Sciatic nerve (tissue), 2 donors: ENCODE measurements around the gene IL5RA. TPM values are rescaled to one million over a fixed set of nuclear protein-coding genes. Genes with fewer than 3 reads are reported as not detected.

ENCODE experiments used
- ATAC-seq: fragments of 200-7000 bp; cut with Tn5 transposase; one replicate; pipeline ENCODE4 v1.9.1; 2020; ENCODE audit warnings: mild to moderate bottlenecking, moderate library complexity
- DNase-seq: peaks from one replicate; pipeline ENCODE4 v3.0.0-alpha.2; 2020; ENCODE audit warnings: low spot score
- intact Hi-C: fragments of 100-400 bp; cut with DNase I; formaldehyde crosslinking; loops from one replicate; pipeline ENCODE4 v1.14.2; 2022
- total RNA-seq: library from RNA; stranded (reverse); fragmentation: NEBNext Ultra II Directional; extraction: Animal tissue kit (Norgen Biotek cat#: 25700); gene quantifications from one replicate; pipeline ENCODE4 v1.2.1, GENCODE V29; 2021
- donor health status: DM: no; HTN: no; CAD: no.
- donor health status: DM: no; HTN: no; CAD: no.

IL5RA gene
- total RNA-seq, 1 donor from 2014 or later, result 0.49 TPM

GRCh38 chr3:3109407-3110298, 521 bp downstream of the IL5RA start:
- no peak for DNase-seq
- no peak for ATAC-seq
- intact Hi-C loops, result no loop called here

DNA sequence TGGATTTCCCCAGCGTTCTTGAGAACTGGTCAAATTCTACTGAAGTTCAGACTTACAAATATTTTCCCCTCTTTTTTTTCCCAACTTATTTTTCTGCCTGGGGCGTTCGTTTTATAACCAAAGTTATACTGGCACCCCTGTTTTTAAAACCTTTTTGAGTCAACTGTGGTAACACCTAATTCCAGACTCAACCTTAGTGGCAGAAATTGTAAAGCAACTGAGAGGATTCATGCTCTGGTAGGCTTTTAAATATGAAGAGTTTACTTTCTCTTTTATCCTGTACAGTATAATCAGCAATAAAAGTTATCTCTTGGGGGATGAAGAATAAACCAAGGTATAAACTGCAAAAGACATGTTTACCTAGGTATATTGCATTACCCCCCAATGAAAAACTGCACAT, 2.3 kb downstream of the IL5RA start:
- DNase-seq (no peak), ATAC-seq (no peak)
- intact Hi-C loops, result no loop called here

DNA sequence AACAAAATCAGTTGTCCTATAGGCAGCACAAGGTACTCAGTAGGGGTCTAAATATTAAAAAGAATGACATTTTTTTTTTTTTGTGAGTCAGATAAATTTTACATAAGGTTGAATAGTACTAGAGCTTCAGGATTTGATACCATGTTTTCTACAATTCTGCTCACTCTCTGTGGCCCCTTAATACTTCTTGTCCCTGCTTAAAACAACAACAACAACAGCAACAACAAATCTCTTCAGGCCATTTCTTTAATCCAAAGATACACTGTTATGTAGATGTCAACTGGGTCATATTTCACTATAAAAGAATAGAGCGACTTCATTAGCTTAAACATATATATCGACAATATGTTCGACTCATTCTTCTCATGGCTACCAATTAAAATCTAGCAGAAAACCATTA, 3.0 kb downstream of the IL5RA start:
- no peak for DNase-seq
- intact Hi-C loops, result no loop called here
- no peak for ATAC-seq

DNA sequence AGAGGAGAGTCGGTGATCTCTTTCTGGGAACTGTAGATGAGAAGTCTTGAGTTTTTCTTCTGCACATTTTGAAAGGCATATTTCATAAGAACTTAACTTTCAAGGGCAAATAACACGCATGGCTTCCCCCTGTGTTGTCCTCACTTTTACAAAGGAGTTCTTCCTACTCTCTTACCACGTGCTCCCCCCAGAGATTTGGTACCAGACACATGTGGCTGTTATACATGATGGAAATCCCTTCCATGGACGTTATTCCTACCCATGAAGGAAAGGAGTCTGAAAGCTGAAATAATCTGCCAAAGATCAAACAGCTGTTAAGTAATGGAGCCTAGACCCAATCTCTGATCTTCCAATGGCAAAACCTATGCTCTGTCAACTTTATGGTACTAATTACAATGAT, 4.4 kb downstream of the IL5RA start:
- ATAC-seq, result no peak
- no peak for DNase-seq
- intact Hi-C loops, result no loop called here

DNA sequence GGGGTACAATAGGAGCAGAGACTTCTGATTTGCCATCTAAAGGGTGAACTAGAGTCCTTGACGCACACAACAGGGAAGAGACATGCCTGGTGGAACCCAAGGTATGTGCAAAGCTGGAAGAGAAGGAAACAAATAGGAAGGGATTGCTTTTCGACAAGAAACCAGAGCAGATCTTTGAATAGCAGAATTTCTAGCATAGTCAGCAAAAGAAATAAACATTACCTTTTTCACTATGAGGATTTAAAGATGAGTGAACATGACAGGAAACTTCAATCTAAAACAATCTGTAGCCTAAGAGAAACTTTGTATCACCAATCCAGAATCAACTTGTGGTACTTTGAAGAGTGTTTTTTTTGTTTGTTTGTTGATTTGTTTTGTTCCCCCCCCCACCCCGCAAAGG, 4.9 kb downstream of the IL5RA start:
- no peak for DNase-seq
- ATAC-seq, result no peak
- intact Hi-C loops, result no loop called here

- no peak for ATAC-seq
- intact Hi-C loops, result no loop called here
- DNase-seq, result no peak
Observed at GRCh38 chr3:3102751-3103150, 7.4 kb downstream of the IL5RA start.

GRCh38 chr3:3101660-3102458, 8.3 kb downstream of the IL5RA start:
- DNase-seq, result no peak
- intact Hi-C loops, result no loop called here
- ATAC-seq, result no peak

DNA sequence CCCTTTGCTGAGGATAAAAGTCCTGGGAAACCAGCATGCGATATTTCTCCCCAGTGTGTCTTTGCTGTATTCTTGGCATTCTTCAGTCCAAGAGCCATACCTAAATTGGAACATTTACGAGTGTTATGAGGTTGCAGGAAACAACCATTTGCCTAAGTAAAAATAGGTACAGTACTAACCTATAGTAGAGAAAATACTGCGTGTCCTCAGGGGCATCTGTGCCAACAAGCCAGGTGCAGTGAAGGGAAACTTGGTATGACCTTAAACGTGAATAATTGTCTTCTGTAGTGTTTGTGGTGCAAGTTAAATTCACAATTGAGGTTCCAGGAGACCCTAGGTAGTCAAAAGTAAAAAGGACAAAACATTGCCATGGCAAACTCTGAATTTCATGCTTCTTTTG, 12.2 kb downstream of the IL5RA start:
- intact Hi-C loops, result no loop called here
- DNase-seq (no peak), ATAC-seq (no peak)

- intact Hi-C loops, result no loop called here
- no peak for DNase-seq
- ATAC-seq, result no peak
Observed at GRCh38 chr3:3089017-3089416, 21.2 kb downstream of the IL5RA start.

- DNase-seq (no peak), ATAC-seq (no peak)
- intact Hi-C loops, result no loop called here
Observed at GRCh38 chr3:3087716-3088465, 22.3 kb downstream of the IL5RA start.

DNA sequence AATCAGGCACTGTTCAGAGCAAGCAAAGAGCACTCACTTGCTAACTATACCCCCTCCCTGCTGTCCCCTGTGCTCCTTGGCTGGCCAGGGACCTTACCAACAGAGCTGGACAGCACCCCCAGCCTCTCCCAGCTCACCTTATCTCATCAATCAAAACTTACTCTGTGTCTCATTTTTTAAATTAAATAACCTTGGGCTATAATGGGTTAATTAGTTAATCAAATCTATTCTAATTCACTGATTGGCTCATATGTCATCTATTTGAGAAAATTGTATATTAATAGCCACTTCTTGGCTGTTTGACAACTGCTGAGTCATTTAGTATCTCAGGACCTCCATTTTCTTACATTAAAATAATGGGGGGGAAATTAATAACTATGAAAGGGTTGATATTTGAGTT, 22.9 kb downstream of the IL5RA start:
- DNase-seq, result no peak
- no peak for ATAC-seq
- intact Hi-C loops, result no loop called here

GRCh38 chr3:3086239-3086638, 23.9 kb downstream of the IL5RA start:
- intact Hi-C loops, result no loop called here
- DNase-seq (no peak), ATAC-seq (no peak)

DNA sequence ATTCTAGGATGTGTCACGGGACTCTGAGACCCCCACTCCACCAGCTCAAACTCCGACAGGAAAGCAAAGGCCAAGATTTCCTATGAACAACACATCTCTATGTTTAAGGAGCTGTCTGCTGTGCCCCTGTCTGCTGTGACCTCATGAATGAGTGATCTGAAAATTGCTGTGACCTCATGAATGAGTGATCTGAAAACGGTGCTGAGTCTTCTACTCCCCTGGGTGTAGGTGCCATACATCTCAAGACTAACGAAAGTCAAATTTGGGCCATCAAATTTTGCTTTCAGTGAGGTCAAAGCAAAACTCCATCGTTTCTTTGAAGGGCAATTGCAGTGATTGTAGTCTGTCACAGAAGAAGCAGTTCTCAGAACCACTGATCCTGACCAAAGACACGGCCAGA, 24.4 kb downstream of the IL5RA start:
- ATAC-seq (no peak), DNase-seq (no peak)
- intact Hi-C loops, result no loop called here

GRCh38 chr3:3084890-3085289, 25.3 kb downstream of the IL5RA start:
- no peak for ATAC-seq
- intact Hi-C loops, result no loop called here
- no peak for DNase-seq

DNA sequence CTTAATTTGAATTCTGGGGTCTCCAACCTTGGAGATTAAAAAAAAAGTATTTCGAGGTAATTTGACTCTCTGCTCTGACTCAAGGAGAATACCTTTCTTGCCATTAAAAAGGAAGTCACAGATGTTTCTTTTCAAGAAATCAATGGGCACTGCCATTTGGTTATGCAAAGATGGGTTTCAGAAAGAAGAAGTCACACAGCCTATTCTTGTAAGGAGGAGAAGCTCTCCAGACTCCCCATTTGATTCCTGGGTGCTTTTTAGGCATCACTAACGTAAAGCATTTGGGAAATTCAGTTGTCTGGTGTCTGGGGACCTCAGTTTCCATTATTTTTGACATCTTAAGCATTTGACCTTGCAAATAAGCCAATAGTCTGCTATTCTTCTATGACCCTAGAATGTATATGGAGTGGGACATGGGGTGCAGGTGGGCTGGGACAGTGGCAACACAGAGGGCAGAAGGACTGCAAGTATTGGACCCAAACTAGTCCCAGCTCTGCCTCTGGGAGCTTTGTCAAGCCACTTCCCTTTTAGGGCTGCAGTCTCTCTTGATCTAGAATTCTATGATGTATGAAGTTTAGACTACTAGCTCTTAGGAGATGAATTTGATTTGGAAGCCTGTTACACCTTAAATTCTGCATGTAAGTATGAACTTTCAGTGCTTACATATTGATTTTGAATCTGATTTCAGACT, 27.8 kb downstream of the IL5RA start:
- intact Hi-C loops, result no loop called here
- no peak for DNase-seq
- no peak for ATAC-seq

DNA sequence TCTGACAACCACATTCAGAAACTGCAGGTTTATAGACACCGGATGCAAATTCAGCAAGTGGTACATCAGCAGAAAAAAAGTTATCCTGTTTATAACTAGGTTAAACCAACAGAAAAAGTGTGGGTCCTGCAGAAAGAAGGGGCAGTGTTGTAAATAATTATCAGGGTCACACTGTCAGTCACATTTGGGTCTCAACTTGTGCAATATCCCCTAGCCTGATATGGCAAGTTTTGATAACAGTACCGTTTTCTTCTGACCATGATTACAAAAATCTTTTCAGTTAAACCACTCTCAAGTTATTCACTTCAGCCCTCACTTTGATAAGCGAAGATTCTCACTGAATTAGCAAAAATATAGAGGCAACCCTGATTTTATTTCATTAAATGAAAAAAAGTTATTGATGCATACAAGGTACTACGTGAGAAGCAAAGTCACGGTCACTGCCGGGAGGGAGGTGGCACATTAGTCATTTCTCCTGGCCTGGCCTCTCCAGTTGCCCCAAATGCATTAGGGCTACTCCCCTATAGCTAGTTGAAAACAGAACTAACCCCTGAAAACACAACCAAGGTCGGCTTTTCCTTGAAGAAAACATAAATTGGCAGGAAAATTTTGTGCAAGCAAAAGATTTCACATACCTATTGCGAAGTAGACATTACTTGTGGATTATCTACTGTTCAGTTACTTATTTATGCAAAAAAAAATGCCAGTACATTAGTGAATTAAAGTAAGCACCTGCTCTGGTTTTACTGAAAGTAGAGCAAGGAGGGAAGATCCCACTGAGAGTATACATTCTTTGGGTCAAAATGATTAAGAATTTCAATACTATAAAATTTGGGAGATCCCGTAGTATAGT, 28.6 kb downstream of the IL5RA start:
- DNase-seq (no peak), ATAC-seq (no peak)
- intact Hi-C loops, result no loop called here

DNA sequence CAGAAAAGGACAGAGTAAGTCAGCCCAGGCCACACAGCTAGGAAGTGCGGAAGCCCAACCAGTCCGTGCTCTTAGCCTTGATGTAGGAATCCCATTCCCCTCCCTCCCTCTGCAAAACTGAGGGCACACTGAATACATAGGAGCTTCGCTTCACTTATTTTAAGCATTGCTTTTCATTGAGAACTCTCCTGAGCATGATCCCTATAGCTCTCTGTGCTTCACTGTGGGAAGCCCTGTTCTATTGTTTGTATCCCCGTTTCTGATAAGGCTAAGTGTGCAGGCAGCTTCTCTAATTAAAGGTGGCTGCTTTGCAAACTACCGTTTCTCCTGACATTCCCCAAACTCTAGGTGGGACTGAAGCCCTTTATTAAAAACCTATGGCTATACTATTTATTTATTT, 29.9 kb downstream of the IL5RA start:
- ATAC-seq, result no peak
- intact Hi-C loops, result no loop called here

GRCh38 chr3:3074551-3075257, 35.5 kb downstream of the IL5RA start:
- intact Hi-C loops, result no loop called here
- ATAC-seq, result no peak
- DNase-seq, result no peak

More for the DNA sequence above, 29.9 kb downstream of the IL5RA start:
- DNase-seq, result no peak
